Measurements from ENCODE around the gene SLC43A3. TPM values are rescaled to one million over a fixed set of nuclear protein-coding genes. Genes with fewer than 3 reads are reported as not detected.

SLC43A3 gene
- total RNA-seq, 1 experiment from 2014 or later, result 127 TPM

DNA sequence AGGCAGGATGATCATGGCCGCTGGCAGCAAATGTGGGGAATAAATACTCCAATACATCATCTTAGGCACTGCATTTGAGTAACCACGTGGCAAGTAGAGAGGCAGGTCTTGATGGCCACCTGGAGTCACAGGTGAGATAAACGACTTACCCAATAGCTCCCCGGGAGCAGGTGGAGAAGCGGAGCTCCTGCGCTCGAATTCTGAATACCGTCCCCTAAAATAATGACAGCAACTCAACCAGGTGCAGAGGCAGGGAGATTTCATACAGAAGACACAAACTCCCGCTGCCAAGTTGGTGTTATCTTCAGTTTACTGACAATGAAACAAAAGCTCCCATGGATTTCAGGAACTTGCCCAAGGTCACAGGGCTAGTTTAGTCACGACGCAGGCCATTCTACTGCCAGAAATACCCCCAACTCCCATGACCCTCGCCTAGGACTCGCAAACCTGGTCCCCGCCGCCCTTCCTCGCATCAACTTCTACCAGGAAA is 437 bp downstream of the SLC43A3 start:
- intact Hi-C loops (cut with micrococcal nuclease; ENCODE audit: unreplicated experiment), result loop anchor here (2.0 kb wide), 1 partner anchor 16 kb away; no protein-coding TSS in a partner anchor
- peaks cover 49% of the 10 kb centered on the region for H3K36me3 Mint-ChIP-seq (ENCODE audit: insufficient read depth, unreplicated experiment)
- no peak for DNase-seq
- CTCF ChIA-PET, result no interaction called here
- no TSS peak for BruUV-seq (replicated peaks)
- no peak for TF ChIP-seq CTCF (IDR thresholded peaks at IDR 0.05; ENCODE audit: unreplicated experiment)
- peaks cover 50% of the 10 kb centered on the region for H3K4me1 Mint-ChIP-seq (ENCODE audit: low read depth, unreplicated experiment)
- H3K4me3 Mint-ChIP-seq (ENCODE audit: low read depth, unreplicated experiment), result peak overlapping the region; percentile 78
- peak overlapping the region; percentile 93 for H3K27ac Mint-ChIP-seq (ENCODE audit: unreplicated experiment)
- H3K27me3 Mint-ChIP-seq (ENCODE audit: unreplicated experiment), result no peaks in the 10 kb centered on the region
- H3K9me3 Mint-ChIP-seq (ENCODE audit: low read depth, unreplicated experiment), result no peaks in the 10 kb centered on the region

- intact Hi-C loops (cut with micrococcal nuclease; ENCODE audit: unreplicated experiment), result loop anchor here (2.0 kb wide), 1 partner anchor 15 kb away; no protein-coding TSS in a partner anchor
- TSS peak; percentile 63 for BruUV-seq (replicated peaks)
- CTCF ChIA-PET, result no interaction called here
- no peak for TF ChIP-seq CTCF (IDR thresholded peaks at IDR 0.05; ENCODE audit: unreplicated experiment)
- Mint-ChIP-seq H3K9me3 (ENCODE audit: low read depth, unreplicated experiment) (no peaks in the 10 kb centered on the region), H3K27me3 (ENCODE audit: unreplicated experiment) (no peaks in the 10 kb centered on the region), H3K4me3 (ENCODE audit: low read depth, unreplicated experiment) (peak overlapping the region; percentile 78), H3K27ac (ENCODE audit: unreplicated experiment) (peak overlapping the region; percentile 93), H3K36me3 (ENCODE audit: insufficient read depth, unreplicated experiment) (peaks cover 54% of the 10 kb centered on the region), H3K4me1 (ENCODE audit: low read depth, unreplicated experiment) (peaks cover 50% of the 10 kb centered on the region)
- no peak for DNase-seq
Measured at GRCh38 chr11:57425565-57426438, 1.1 kb downstream of the SLC43A3 start.

DNA sequence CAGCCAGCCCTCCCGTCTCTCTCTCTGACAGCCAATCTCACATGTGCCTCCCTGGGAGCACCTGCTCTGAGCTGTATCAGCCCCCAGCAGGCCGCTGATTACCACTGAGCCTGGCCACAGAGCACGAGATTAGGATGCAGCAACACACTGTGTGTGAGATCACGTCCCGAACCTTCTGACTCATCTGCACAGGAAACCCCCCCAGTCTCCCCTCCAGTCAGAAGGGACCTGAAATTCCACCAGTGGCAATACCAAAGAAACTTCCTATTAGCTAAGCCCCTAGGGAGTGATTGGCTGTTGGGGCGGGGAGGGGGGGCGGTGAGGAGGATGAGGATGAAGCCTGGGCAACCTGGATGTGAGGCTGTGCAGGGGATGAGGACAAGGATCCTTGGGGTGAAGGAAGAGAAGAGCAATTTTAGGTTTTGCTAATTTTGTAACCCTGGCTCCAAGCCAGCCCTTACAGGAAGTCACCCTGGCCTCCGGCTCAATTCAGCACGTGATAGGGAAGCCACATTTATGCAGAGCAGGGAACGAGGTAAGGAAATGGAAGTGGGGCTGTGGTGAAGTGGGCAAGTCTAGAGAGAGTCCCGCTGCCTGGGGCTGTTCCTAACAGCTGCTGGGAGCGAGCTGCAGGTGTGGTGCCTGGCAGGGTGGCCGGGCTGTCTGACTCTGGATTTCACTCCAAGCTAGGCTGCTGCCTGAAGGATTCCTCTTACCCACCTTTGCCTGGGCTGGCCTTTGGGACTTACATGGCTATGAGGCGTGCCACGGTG is 1.9 kb downstream of the SLC43A3 start:
- intact Hi-C loops (cut with micrococcal nuclease; ENCODE audit: unreplicated experiment), result no loop called here
- no peak overlapping the region for H3K27ac Mint-ChIP-seq (ENCODE audit: unreplicated experiment)
- no peaks in the 10 kb centered on the region for H3K9me3 Mint-ChIP-seq (ENCODE audit: low read depth, unreplicated experiment)
- H3K27me3 Mint-ChIP-seq (ENCODE audit: unreplicated experiment), result no peaks in the 10 kb centered on the region
- no TSS peak for BruUV-seq (replicated peaks)
- peak overlapping the region; percentile 78 for H3K4me3 Mint-ChIP-seq (ENCODE audit: low read depth, unreplicated experiment)
- no peak for TF ChIP-seq CTCF (IDR thresholded peaks at IDR 0.05; ENCODE audit: unreplicated experiment)
- peaks cover 46% of the 10 kb centered on the region for H3K4me1 Mint-ChIP-seq (ENCODE audit: low read depth, unreplicated experiment)
- CTCF ChIA-PET, result interaction anchor here (0.6 to 1.5 kb wide), 4 partner anchors 8 to 79 kb away, joined by 4 to 11 read pairs (median 6); no protein-coding TSS in a partner anchor
- H3K36me3 Mint-ChIP-seq (ENCODE audit: insufficient read depth, unreplicated experiment), result peaks cover 54% of the 10 kb centered on the region
- DNase-seq, result peak; percentile 24

- Mint-ChIP-seq H3K27me3 (ENCODE audit: unreplicated experiment) (no peaks in the 10 kb centered on the region), H3K36me3 (ENCODE audit: insufficient read depth, unreplicated experiment) (peaks cover 57% of the 10 kb centered on the region), H3K9me3 (ENCODE audit: low read depth, unreplicated experiment) (no peaks in the 10 kb centered on the region), H3K4me3 (ENCODE audit: low read depth, unreplicated experiment) (peak overlapping the region; percentile 78), H3K4me1 (ENCODE audit: low read depth, unreplicated experiment) (peaks cover 42% of the 10 kb centered on the region), H3K27ac (ENCODE audit: unreplicated experiment) (peak overlapping the region; percentile 13)
- intact Hi-C loops (cut with micrococcal nuclease; ENCODE audit: unreplicated experiment), result no loop called here
- no peak for TF ChIP-seq CTCF (IDR thresholded peaks at IDR 0.05; ENCODE audit: unreplicated experiment)
- no TSS peak for BruUV-seq (replicated peaks)
- CTCF ChIA-PET, result interaction anchor here (0.6 to 1.5 kb wide), 4 partner anchors 9 to 79 kb away, joined by 3 to 11 read pairs (median 6); no protein-coding TSS in a partner anchor
- DNase-seq, result no peak
Measured at GRCh38 chr11:57424137-57424791, 2.7 kb downstream of the SLC43A3 start.

All from Calu3 (cell line).